ENCODE results near the gene NTM. TPM values are rescaled to one million over a fixed set of nuclear protein-coding genes. Genes with fewer than 3 reads are reported as not detected.

NTM gene
- total RNA-seq, 1 experiment from 2014 or later = 0.73 TPM

GRCh38 chr11:131724436-131724975, 354.1 kb downstream of the NTM start:
- Mint-ChIP-seq H3K27ac (ENCODE audit: unreplicated experiment) (no peak overlapping the region), H3K27me3 (ENCODE audit: insufficient read depth, unreplicated experiment) (peaks cover 13% of the 10 kb centered on the region), H3K4me1 (ENCODE audit: low read depth, unreplicated experiment) (no peaks in the 10 kb centered on the region), H3K4me3 (ENCODE audit: unreplicated experiment) (no peak overlapping the region), H3K9me3 (ENCODE audit: unreplicated experiment) (no peaks in the 10 kb centered on the region), H3K36me3 (ENCODE audit: insufficient read depth, unreplicated experiment) (no peaks in the 10 kb centered on the region)
- POLR2A ChIA-PET = no interaction called here
- H3K4me1 ChIP-seq = no peaks in the 10 kb centered on the region
- no peak overlapping the region for H3K4me3 ChIP-seq (ENCODE audit: low read depth, low read length)
- no peaks in the 10 kb centered on the region for H3K36me3 ChIP-seq (ENCODE audit: control insufficient read depth, insufficient read depth, low read length)
- no TSS peak for BruUV-seq (replicated peaks)
- H3K27me3 ChIP-seq (replicated peaks; ENCODE audit: control insufficient read depth, insufficient read depth, low read length) = no peaks in the 10 kb centered on the region
- no peaks in the 10 kb centered on the region for H3K9me3 ChIP-seq
- TF ChIP-seq, protein P1, sequence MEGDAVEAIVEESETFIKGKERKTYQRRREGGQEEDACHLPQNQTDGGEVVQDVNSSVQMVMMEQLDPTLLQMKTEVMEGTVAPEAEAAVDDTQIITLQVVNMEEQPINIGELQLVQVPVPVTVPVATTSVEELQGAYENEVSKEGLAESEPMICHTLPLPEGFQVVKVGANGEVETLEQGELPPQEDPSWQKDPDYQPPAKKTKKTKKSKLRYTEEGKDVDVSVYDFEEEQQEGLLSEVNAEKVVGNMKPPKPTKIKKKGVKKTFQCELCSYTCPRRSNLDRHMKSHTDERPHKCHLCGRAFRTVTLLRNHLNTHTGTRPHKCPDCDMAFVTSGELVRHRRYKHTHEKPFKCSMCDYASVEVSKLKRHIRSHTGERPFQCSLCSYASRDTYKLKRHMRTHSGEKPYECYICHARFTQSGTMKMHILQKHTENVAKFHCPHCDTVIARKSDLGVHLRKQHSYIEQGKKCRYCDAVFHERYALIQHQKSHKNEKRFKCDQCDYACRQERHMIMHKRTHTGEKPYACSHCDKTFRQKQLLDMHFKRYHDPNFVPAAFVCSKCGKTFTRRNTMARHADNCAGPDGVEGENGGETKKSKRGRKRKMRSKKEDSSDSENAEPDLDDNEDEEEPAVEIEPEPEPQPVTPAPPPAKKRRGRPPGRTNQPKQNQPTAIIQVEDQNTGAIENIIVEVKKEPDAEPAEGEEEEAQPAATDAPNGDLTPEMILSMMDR (IDR thresholded peaks at IDR 0.05; ENCODE audit: insufficient read depth in 1 of 2, low read depth in 1 of 2, low read length in 1 of 2, severe bottlenecking in 1 of 2, unreplicated experiment in 1 of 2) = no peak
- DNase-seq = no peak
- intact Hi-C loops (cut with micrococcal nuclease; ENCODE audit: unreplicated experiment) = no loop called here
- CTCF ChIA-PET = no interaction called here

DNA sequence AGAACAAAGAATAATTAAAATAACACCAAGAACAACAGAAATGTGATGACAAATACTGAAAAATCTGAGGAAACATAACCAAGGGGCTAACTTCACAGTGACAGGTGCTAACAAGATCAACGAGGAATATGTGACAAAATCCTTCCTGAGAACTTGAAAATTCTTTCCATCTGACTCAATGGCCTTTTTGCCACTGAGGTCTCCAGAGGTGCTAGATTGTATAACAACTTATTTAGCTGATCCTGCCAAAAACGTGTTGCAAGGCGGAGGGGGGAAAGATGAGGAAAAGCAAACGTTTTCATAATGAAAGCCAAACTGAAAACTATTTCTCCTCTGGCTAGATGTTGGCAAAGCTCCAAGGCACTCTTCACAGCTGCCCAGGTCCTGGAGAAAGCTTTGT, 364.5 kb downstream of the NTM start:
- H3K27me3 ChIP-seq (replicated peaks; ENCODE audit: control insufficient read depth, insufficient read depth, low read length) = no peaks in the 10 kb centered on the region; the same call in 1 of the 2 replicates
- ChIA-PET CTCF (no interaction called here), POLR2A (no interaction called here)
- H3K27me3 Mint-ChIP-seq (ENCODE audit: insufficient read depth, unreplicated experiment) = peaks cover 33% of the 10 kb centered on the region
- no TSS peak for BruUV-seq (replicated peaks)
- no peaks in the 10 kb centered on the region for H3K9me3 Mint-ChIP-seq (ENCODE audit: unreplicated experiment)
- no peak overlapping the region for H3K4me3 ChIP-seq (ENCODE audit: low read depth, low read length)
- H3K27ac Mint-ChIP-seq (ENCODE audit: unreplicated experiment) = no peak overlapping the region
- intact Hi-C loops (cut with micrococcal nuclease; ENCODE audit: unreplicated experiment) = no loop called here
- H3K36me3 Mint-ChIP-seq (ENCODE audit: insufficient read depth, unreplicated experiment) = no peaks in the 10 kb centered on the region
- H3K9me3 ChIP-seq = no peaks in the 10 kb centered on the region
- H3K4me1 Mint-ChIP-seq (ENCODE audit: low read depth, unreplicated experiment) = no peaks in the 10 kb centered on the region
- H3K36me3 ChIP-seq (ENCODE audit: control insufficient read depth, insufficient read depth, low read length) = no peaks in the 10 kb centered on the region
- no peaks in the 10 kb centered on the region for H3K4me1 ChIP-seq
- TF ChIP-seq, protein P1 (IDR thresholded peaks at IDR 0.05; ENCODE audit: insufficient read depth in 1 of 2, low read depth in 1 of 2, low read length in 1 of 2, severe bottlenecking in 1 of 2, unreplicated experiment in 1 of 2) = no peak
- H3K4me3 Mint-ChIP-seq (ENCODE audit: unreplicated experiment) = no peak overlapping the region
- DNase-seq = no peak

GRCh38 chr11:131737357-131737756, 366.9 kb downstream of the NTM start:
- H3K27me3 Mint-ChIP-seq (ENCODE audit: insufficient read depth, unreplicated experiment) = peaks cover 32% of the 10 kb centered on the region
- H3K4me3 Mint-ChIP-seq (ENCODE audit: unreplicated experiment) = no peak overlapping the region
- ChIA-PET CTCF (no interaction called here), POLR2A (no interaction called here)
- no peaks in the 10 kb centered on the region for H3K4me1 Mint-ChIP-seq (ENCODE audit: low read depth, unreplicated experiment)
- TF ChIP-seq, protein P1 (IDR thresholded peaks at IDR 0.05; ENCODE audit: insufficient read depth in 1 of 2, low read depth in 1 of 2, low read length in 1 of 2, severe bottlenecking in 1 of 2, unreplicated experiment in 1 of 2) = no peak
- H3K36me3 Mint-ChIP-seq (ENCODE audit: insufficient read depth, unreplicated experiment) = no peaks in the 10 kb centered on the region
- no peak for DNase-seq
- no peaks in the 10 kb centered on the region; the same call in 1 of the 2 replicates for H3K27me3 ChIP-seq (replicated peaks; ENCODE audit: control insufficient read depth, insufficient read depth, low read length)
- H3K36me3 ChIP-seq (ENCODE audit: control insufficient read depth, insufficient read depth, low read length) = no peaks in the 10 kb centered on the region
- no peaks in the 10 kb centered on the region for H3K9me3 ChIP-seq
- no peak overlapping the region for H3K4me3 ChIP-seq (ENCODE audit: low read depth, low read length)
- BruUV-seq (replicated peaks) = no TSS peak
- H3K4me1 ChIP-seq = no peaks in the 10 kb centered on the region
- H3K9me3 Mint-ChIP-seq (ENCODE audit: unreplicated experiment) = no peaks in the 10 kb centered on the region
- no peak overlapping the region for H3K27ac Mint-ChIP-seq (ENCODE audit: unreplicated experiment)
- intact Hi-C loops (cut with micrococcal nuclease; ENCODE audit: unreplicated experiment) = no loop called here

Measured in Caco-2 (cell line).